ENCODE measurements around the gene MBP. TPM values are rescaled to one million over a fixed set of nuclear protein-coding genes. Genes with fewer than 3 reads are reported as not detected.

Gene MBP
- polyA plus RNA-seq, 4 donors = 14.3 to 34.3 (median 23.0) TPM

DNA sequence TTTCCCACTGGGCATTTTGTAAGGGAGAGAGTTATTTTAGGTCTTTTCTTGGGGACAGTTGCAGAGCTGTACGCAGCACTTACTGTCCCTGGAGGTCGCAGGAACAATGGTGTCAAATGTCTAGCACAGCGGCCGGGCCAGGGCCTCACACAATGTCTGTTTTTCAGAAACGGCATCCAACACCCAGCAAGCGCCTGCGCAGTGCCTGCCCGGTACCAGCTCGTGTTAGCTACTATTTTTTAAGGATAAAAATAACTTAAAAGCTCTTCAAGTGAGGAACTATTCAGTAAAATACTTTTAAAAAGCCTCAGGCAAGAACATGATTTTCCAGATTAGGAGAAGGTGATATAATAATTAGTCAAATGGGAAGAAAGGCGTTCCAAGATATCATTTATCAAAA, 90.0 kb downstream of the MBP start:
- Histone ChIP-seq H3K27me3 (ENCODE audit: control insufficient read depth in 3 of 3, insufficient read depth in 3 of 3, low read length in 3 of 3) (no peaks in the 10 kb centered on the region), H3K27ac (ENCODE audit: low read depth in 1 of 3, low read length in 2 of 3) (no peak overlapping the region), H3K9me3 (ENCODE audit: control insufficient read depth in 2 of 2, insufficient read depth in 1 of 2, low read depth in 1 of 2, low read length in 1 of 2) (peaks cover 0 to 6% of the 10 kb centered on the region in 2 donors), H3K4me1 (ENCODE audit: control insufficient read depth in 3 of 3, insufficient read depth in 2 of 3, low read depth in 1 of 3, low read length in 2 of 3) (no peaks in the 10 kb centered on the region), H3K36me3 (ENCODE audit: control insufficient read depth in 3 of 3, insufficient read depth in 2 of 3, low read depth in 1 of 3, low read length in 3 of 3) (peaks cover 0 to 34% (median 5%) of the 10 kb centered on the region in 3 donors), H3K4me3 (ENCODE audit: low read depth in 1 of 3, low read length in 3 of 3) (no peak overlapping the region)
- FAIRE-seq (no peak), DNase-seq (no peak)
- WGBS, 3 donors = 87 to 95% (median 91%) methylated on average over 10 of the region's 10 CpGs

DNA sequence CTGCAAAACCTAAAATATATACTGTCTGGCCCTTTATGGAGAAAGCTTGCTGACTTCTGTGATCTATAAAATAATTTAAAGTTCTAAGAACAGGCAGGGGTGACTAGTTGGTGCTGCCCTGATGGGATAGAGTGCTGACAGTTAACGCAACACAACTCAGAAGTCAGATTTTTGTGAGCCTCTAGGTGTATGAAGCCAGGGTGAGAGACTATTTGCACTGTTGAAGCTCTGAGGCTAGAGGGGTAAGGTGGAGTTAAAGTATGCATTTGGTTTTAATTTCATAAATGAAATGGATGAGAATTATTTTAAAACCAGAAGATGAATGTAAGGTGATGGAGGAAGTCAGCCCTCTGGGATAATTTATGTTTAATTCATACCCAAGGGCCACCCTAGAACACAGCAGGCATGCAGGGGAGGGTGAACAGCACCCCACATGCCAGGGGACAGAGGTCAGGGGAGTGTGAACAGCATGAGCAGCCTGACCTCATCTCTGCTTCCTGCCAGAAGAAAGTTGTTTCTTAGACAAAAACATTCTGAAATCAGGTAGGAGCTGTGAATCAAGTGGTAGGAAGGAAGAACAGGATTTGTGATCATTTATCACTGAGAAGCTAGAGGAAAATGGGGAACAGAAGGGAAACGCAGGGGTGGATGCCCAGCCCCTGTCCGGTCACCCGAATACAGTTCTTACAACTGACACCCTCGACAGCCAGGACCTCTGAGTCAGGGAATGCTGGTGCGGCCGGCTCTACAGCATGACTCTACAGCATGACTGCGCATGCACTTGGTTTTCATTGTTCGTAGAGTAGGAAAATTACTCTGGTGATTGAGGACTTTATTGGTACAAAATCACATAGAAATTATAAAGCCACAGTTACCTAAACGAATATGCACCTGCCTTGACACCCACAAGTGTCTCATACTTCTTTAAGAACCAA, 93.1 kb downstream of the MBP start:
- WGBS, 3 donors = 74 to 83% (median 78%) methylated on average over 10 of the region's 10 CpGs
- Histone ChIP-seq H3K9me3 (ENCODE audit: control insufficient read depth in 2 of 2, insufficient read depth in 1 of 2, low read depth in 1 of 2, low read length in 1 of 2) (peaks cover 0 to 6% of the 10 kb centered on the region in 2 donors), H3K27ac (ENCODE audit: low read depth in 1 of 3, low read length in 2 of 3) (no peak overlapping the region), H3K4me1 (ENCODE audit: control insufficient read depth in 3 of 3, insufficient read depth in 2 of 3, low read depth in 1 of 3, low read length in 2 of 3) (peaks cover 0 to 5% (median 0%) of the 10 kb centered on the region in 3 donors), H3K4me3 (ENCODE audit: low read depth in 1 of 3, low read length in 3 of 3) (no peak overlapping the region), H3K27me3 (ENCODE audit: control insufficient read depth in 3 of 3, insufficient read depth in 3 of 3, low read length in 3 of 3) (no peaks in the 10 kb centered on the region), H3K36me3 (ENCODE audit: control insufficient read depth in 3 of 3, insufficient read depth in 2 of 3, low read depth in 1 of 3, low read length in 3 of 3) (peaks cover 0 to 31% (median 3%) of the 10 kb centered on the region in 3 donors)
- DNase-seq (no peak), FAIRE-seq (no peak)

DNA sequence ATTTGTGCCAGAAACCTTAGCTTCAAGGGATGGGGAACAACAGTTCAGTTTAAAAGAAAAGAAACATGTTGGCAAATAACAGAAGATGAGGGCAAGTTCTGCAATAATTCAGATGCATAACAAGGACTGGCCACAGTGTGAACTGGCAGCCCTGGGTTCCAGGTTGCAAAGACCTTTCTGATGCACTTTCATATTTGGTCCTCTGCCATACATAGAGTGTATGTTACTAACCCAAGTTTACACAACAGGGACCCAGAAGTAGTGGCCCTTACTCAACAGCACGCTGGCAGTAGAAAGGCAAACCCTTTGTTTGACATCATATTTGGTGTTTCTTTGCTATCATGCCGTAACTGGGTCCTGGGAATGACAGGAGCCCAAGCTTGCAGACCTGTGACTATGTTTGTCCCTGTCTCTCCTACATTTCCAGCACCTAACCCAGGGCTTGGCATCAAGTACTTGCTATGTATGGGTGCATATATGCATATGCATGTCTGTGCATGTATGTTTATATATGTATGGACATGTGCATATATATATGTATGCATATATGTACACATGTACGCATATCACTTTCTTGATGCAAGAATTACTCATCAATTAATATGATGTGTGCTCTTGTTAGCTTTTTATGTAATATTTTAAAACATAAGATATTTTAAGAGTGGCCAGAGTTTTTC, 94.3 kb downstream of the MBP start:
- 91 to 94% (median 91%) methylated on average over 3 of the region's 3 CpGs for WGBS, 3 donors
- FAIRE-seq (no peak), DNase-seq (no peak)
- Histone ChIP-seq H3K36me3 (ENCODE audit: control insufficient read depth in 3 of 3, insufficient read depth in 2 of 3, low read depth in 1 of 3, low read length in 3 of 3) (peaks cover 0 to 23% (median 3%) of the 10 kb centered on the region in 3 donors), H3K9me3 (ENCODE audit: control insufficient read depth in 2 of 2, insufficient read depth in 1 of 2, low read depth in 1 of 2, low read length in 1 of 2) (peaks cover 0 to 6% of the 10 kb centered on the region in 2 donors), H3K4me1 (ENCODE audit: control insufficient read depth in 3 of 3, insufficient read depth in 2 of 3, low read depth in 1 of 3, low read length in 2 of 3) (peaks cover 0 to 5% (median 0%) of the 10 kb centered on the region in 3 donors), H3K27ac (ENCODE audit: low read depth in 1 of 3, low read length in 2 of 3) (no peak overlapping the region), H3K4me3 (ENCODE audit: low read depth in 1 of 3, low read length in 3 of 3) (no peak overlapping the region), H3K27me3 (ENCODE audit: control insufficient read depth in 3 of 3, insufficient read depth in 3 of 3, low read length in 3 of 3) (no peaks in the 10 kb centered on the region)

DNA sequence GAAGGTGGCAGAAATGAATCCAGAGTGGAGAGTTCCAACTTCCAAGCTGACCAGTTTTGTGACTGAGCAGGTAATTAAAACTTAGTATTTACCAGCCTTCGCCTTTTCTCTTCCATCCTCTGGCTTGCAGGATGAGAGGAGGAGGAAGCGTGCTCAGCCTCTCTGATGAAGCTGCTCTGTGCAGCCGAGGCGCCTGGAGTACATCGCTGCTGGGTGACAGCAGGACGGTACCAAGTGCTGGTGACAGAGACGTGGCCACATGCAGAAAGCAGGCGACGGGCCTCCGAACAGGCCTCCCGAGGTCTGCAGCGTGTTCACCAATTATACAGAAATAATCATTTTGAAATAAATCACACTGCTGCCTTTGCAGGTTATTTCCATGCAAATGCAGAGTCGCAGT, 95.0 kb downstream of the MBP start:
- H3K4me3 ChIP-seq (ENCODE audit: low read depth in 1 of 3, low read length in 3 of 3) = no peak overlapping the region
- no peaks in the 10 kb centered on the region for H3K27me3 ChIP-seq (ENCODE audit: control insufficient read depth in 3 of 3, insufficient read depth in 3 of 3, low read length in 3 of 3)
- 90 to 93% (median 93%) methylated on average over 13 of the region's 13 CpGs for WGBS, 3 donors
- H3K27ac ChIP-seq (ENCODE audit: low read depth in 1 of 3, low read length in 2 of 3) = no peak overlapping the region
- peaks cover 0 to 22% (median 3%) of the 10 kb centered on the region in 3 donors for H3K36me3 ChIP-seq (ENCODE audit: control insufficient read depth in 3 of 3, insufficient read depth in 2 of 3, low read depth in 1 of 3, low read length in 3 of 3)
- FAIRE-seq (no peak), DNase-seq (no peak)
- H3K9me3 ChIP-seq (ENCODE audit: control insufficient read depth in 2 of 2, insufficient read depth in 1 of 2, low read depth in 1 of 2, low read length in 1 of 2) = peaks cover 0 to 5% of the 10 kb centered on the region in 2 donors
- peaks cover 0 to 5% (median 0%) of the 10 kb centered on the region in 3 donors for H3K4me1 ChIP-seq (ENCODE audit: control insufficient read depth in 3 of 3, insufficient read depth in 2 of 3, low read depth in 1 of 3, low read length in 2 of 3)

DNA sequence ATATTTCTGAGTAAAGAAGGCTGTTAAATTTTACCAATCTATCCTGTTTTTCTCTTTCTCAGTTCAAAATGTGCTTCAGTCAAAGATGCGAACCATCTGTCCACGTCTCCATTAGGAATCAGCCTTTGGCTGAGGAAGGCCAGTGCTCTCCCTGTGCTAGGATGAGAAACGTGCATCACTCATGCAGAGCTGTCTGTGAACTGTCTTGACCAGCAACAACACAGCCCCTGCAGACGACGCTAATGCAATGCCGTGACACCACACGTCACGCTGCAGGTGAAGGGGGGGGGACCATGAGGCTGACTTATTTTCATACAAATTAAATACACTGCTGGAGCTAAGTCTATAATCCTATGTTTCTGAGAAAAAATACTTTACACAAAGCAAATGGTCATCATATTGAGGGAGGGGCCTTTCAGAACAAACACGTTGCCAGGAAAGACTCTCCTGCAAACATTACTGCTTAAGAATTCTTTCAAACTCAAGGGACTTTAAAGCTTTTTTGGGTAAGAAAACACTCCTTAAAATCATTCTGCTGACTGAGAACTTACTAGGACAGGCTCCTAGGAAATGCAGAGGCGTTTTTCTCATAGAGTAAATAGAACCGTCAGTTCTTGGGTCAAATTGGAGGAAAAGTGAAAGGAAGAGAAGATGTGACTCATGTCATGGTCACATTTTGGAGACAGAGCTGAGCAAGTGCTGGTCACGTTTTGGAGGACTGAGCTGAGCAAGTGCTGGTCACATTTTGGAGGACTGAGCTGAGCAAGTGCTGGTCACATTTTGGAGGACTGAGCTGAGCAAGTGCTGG, 97.0 kb downstream of the MBP start:
- Histone ChIP-seq H3K9me3 (ENCODE audit: control insufficient read depth in 2 of 2, insufficient read depth in 1 of 2, low read depth in 1 of 2, low read length in 1 of 2) (no peaks in the 10 kb centered on the region), H3K36me3 (ENCODE audit: control insufficient read depth in 3 of 3, insufficient read depth in 2 of 3, low read depth in 1 of 3, low read length in 3 of 3) (peaks cover 0 to 25% (median 3%) of the 10 kb centered on the region in 3 donors), H3K27ac (ENCODE audit: low read depth in 1 of 3, low read length in 2 of 3) (no peak overlapping the region), H3K4me3 (ENCODE audit: low read depth in 1 of 3, low read length in 3 of 3) (no peak overlapping the region), H3K27me3 (ENCODE audit: control insufficient read depth in 3 of 3, insufficient read depth in 3 of 3, low read length in 3 of 3) (no peaks in the 10 kb centered on the region), H3K4me1 (ENCODE audit: control insufficient read depth in 3 of 3, insufficient read depth in 2 of 3, low read depth in 1 of 3, low read length in 2 of 3) (peaks cover 0 to 5% (median 0%) of the 10 kb centered on the region in 3 donors)
- DNase-seq (no peak), FAIRE-seq (no peak)
- WGBS, 3 donors = 62 to 84% (median 80%) methylated on average over 12 of the region's 12 CpGs

DNA sequence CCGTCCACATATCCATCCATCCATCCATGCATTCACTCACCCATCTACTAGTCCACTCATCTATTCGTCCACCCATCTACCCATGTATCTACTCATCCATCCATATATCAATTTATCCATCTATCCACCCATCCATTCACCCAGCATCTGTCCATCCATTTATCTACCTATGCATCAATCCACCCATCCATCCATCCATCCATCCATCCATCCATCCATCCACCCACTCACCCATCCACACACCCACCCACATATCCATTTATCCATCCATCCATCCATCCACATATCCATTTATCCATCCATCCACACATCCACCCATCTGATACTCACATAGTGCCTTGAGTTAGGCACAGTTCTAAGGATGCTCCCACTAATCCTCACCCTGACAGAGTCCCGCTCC, 99.0 kb downstream of the MBP start:
- WGBS, 3 donors = 94 to 100% (median 97%) methylated on average over 3 of the region's 3 CpGs
- Histone ChIP-seq H3K4me1 (ENCODE audit: control insufficient read depth in 3 of 3, insufficient read depth in 2 of 3, low read depth in 1 of 3, low read length in 2 of 3) (peaks cover 0 to 5% (median 0%) of the 10 kb centered on the region in 3 donors), H3K27me3 (ENCODE audit: control insufficient read depth in 3 of 3, insufficient read depth in 3 of 3, low read length in 3 of 3) (no peaks in the 10 kb centered on the region), H3K36me3 (ENCODE audit: control insufficient read depth in 3 of 3, insufficient read depth in 2 of 3, low read depth in 1 of 3, low read length in 3 of 3) (peaks cover 0 to 30% (median 3%) of the 10 kb centered on the region in 3 donors), H3K27ac (ENCODE audit: low read depth in 1 of 3, low read length in 2 of 3) (no peak overlapping the region), H3K9me3 (ENCODE audit: control insufficient read depth in 2 of 2, insufficient read depth in 1 of 2, low read depth in 1 of 2, low read length in 1 of 2) (peaks cover 0 to 10% of the 10 kb centered on the region in 2 donors), H3K4me3 (ENCODE audit: low read depth in 1 of 3, low read length in 3 of 3) (no peak overlapping the region)
- FAIRE-seq = no peak
- DNase-seq = no peak

DNA sequence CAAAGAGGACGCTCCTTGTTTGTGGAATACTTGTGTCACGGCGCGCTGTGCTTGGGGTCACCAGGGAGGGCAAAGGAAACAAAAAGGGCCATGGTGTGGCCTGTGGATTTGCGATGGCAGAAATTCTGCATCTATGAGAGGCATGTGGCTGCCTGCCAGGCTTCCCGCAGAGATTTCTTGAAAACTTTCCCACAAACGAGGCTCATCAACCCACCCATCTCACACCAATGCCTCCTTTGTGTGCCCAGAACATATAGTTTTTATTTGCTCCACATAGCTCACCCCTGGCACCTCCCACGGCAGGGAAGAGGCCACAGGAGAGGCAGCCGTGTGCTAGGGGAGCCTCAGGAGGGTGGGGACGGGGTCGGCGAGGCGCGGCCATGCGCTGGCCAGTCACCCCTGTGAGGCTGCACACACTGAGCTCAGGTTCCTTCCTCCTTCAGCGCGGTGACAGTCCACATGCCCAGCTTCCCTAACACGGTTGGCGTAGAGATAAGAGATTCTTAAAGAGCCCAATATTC, 100.3 kb downstream of the MBP start:
- Histone ChIP-seq H3K36me3 (ENCODE audit: control insufficient read depth in 3 of 3, insufficient read depth in 2 of 3, low read depth in 1 of 3, low read length in 3 of 3) (peaks cover 0 to 27% (median 3%) of the 10 kb centered on the region in 3 donors), H3K27ac (ENCODE audit: low read depth in 1 of 3, low read length in 2 of 3) (no peak overlapping the region), H3K4me3 (ENCODE audit: low read depth in 1 of 3, low read length in 3 of 3) (no peak overlapping the region), H3K9me3 (ENCODE audit: control insufficient read depth in 2 of 2, insufficient read depth in 1 of 2, low read depth in 1 of 2, low read length in 1 of 2) (peaks cover 0 to 10% of the 10 kb centered on the region in 2 donors), H3K4me1 (ENCODE audit: control insufficient read depth in 3 of 3, insufficient read depth in 2 of 3, low read depth in 1 of 3, low read length in 2 of 3) (peaks cover 0 to 5% (median 0%) of the 10 kb centered on the region in 3 donors), H3K27me3 (ENCODE audit: control insufficient read depth in 3 of 3, insufficient read depth in 3 of 3, low read length in 3 of 3) (no peaks in the 10 kb centered on the region)
- WGBS, 3 donors = 77 to 85% (median 80%) methylated on average over 19 of the region's 19 CpGs
- DNase-seq = no peak
- FAIRE-seq = no peak

Measured in small intestine (tissue), 7 donors.